Dedifferentiated amniotic fluid mesenchymal stem cell (primary cell): ENCODE results near the gene ACAP1.

Experiments
- DNase-seq: peaks from one replicate; pipeline ENCODE4 v3.0.0-alpha.2; 2016; ENCODE audit errors: extremely low spot score

The ACAP1 gene

GRCh38 chr17:7312432-7313087 is 23.8 kb upstream of the ACAP1 start:
- no peak for DNase-seq

- no peak for DNase-seq
These were observed 23.0 kb upstream of the ACAP1 start for GRCh38 chr17:7313088-7313889.

- no peak for DNase-seq
These were observed 22.2 kb upstream of the ACAP1 start for GRCh38 chr17:7313890-7314718.

GRCh38 chr17:7314719-7315569 is 21.4 kb upstream of the ACAP1 start, which contains the start of gene GPS2:
Gene GPS2, minus strand, starts transcription at chr17:7315360. Its CDS starts 308 bp downstream, at chr17:7315052.
- DNase-seq: peak; percentile 61

- DNase-seq: no peak
These were observed 20.6 kb upstream of the ACAP1 start for GRCh38 chr17:7315570-7316235.

GRCh38 chr17:7317161-7317803 is 19.0 kb upstream of the ACAP1 start:
- no peak for DNase-seq

- no peak for DNase-seq
These were observed 18.0 kb upstream of the ACAP1 start for GRCh38 chr17:7318121-7318860.

GRCh38 chr17:7321466-7321865 is 14.9 kb upstream of the ACAP1 start:
- no peak for DNase-seq

GRCh38 chr17:7322520-7323194 is 13.7 kb upstream of the ACAP1 start:
- no peak for DNase-seq

- DNase-seq: no peak
These were observed 12.4 kb upstream of the ACAP1 start for GRCh38 chr17:7323731-7324437.

- DNase-seq: no peak
These were observed 11.9 kb upstream of the ACAP1 start for GRCh38 chr17:7324438-7324779.

GRCh38 chr17:7325031-7325528 is 11.2 kb upstream of the ACAP1 start:
- DNase-seq: no peak

GRCh38 chr17:7326186-7326585 is 10.1 kb upstream of the ACAP1 start:
- no peak for DNase-seq

GRCh38 chr17:7327056-7327455 is 9.3 kb upstream of the ACAP1 start:
- no peak for DNase-seq

GRCh38 chr17:7327501-7327900 is 8.8 kb upstream of the ACAP1 start:
- DNase-seq: no peak

- no peak for DNase-seq
These were observed 8.3 kb upstream of the ACAP1 start for GRCh38 chr17:7328009-7328408.

- no peak for DNase-seq
These were observed 7.4 kb upstream of the ACAP1 start, which contains the start of gene NEURL4 for GRCh38 chr17:7328840-7329373. Gene NEURL4, minus strand, starts transcription at chr17:7329335. Its CDS starts 23 bp downstream, at chr17:7329312.
